ENCODE results near the gene LRP1B.

Gene LRP1B

DNA sequence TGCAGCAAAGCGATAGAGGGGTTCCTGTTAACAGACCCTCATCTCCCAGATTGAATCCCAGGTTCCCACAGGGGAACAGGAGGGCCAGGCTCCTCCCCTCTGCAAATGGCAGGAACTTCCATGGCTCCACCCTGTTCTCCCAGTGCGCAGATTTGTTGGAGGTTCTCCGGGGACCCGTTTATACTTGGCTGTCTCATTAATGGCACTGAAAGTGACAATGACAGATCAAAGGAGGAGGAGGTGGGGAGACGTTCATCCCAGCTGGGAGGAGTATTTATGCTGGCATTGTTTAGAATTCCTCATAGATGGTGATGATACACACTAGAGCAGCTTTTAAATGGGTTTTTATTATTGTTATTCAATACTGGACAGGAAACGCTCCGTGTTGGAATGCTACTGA lies 186.9 kb downstream of the LRP1B start:
- no peak for DNase-seq

DNA sequence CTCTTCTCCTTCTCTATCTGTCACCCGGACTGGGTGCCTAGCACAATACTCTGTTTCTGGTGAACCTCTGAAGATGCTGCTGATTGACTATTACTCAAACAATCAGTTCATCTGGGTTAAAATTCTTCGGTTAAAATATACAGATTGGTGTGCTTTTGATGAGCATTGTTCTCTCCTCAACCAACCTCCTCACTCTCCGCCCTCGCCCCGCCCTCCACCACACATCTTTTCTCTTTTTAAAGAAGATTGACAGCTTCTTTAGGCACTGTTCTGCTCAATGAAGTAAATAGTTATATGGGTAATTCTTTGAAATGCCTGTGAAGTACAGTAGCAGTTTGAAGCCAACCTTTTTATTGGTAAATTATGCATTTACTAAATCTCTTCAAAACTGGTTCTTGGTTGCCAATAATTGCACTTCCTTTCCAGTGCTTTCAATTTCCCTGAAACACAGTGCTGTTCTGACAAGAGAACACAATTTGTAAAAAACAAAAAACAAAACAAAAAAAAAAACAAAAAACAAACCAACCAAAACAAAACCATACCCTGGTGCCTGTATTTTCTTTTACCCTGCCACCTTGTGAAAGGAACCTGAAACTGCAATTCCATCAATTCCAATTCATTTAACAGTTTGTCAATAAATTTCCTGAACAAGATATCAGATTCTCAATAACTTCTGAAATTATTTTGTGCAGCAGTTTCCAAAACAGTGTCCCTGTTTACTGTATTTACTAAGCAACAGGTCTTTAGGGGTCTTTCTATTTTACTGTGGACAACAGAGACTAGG lies 188.6 kb downstream of the LRP1B start:
- no peak for DNase-seq

DNA sequence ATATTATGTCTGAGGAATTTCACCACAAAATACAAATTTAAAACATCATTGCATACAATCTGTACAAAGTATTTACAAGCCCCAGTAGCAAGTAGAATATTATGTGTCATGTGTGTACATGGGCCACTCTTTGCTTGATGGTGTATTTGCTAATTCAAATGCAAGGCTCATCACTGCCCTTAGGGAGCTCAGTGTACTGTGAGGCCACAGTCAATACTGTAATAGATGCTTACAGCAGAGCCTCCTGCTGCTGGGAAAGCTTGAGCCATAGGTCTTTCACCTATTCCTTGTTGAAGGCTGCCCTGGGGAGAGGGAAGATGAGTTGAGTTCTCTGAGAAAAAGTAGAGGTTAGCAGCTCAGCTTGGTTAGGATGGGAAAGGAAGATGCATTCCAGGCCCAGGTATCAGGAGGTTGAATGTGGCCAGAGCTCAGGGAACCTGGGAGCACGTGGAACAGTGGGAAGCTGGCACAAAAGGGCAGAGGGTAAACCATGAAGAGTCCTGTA lies 189.6 kb downstream of the LRP1B start:
- peak; percentile 50 for DNase-seq

DNA sequence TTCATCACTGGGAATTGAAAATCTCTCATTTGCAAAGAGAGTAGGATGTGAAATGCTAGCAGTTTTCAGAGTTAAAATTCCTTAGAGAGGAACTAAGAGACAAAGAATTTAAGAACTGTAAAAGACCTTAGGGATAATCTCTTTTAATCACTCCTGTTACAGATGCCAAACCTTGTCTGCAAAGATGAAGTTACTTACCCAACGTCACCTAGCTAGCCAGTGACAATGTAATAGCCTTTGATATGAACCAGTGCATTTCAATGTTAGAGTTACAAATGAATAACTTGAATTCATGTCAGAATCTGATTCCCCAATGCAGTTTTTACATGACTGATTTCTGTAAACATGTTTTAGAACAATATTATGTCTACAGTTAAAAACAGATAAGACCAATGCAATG lies 190.1 kb downstream of the LRP1B start:
- no peak for DNase-seq

DNA sequence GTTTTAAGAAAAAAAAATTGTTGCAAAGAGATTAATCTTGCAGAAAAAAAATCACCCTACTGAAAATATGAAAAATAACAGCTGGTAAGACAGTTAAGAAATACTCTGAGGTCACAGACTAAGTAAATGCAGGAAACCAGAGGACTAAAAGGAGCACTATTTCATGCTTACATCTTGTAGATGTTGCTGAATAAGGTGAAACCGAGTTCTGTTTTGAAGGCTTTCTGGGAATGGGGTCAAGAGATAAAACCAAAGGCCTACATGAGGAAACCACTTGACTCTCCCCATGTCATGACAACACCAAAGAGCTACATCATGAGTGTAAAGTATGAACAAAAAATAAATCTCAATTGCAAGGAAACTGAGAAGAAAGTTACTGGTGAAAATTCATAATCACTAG lies 197.6 kb downstream of the LRP1B start:
- DNase-seq = no peak

DNA sequence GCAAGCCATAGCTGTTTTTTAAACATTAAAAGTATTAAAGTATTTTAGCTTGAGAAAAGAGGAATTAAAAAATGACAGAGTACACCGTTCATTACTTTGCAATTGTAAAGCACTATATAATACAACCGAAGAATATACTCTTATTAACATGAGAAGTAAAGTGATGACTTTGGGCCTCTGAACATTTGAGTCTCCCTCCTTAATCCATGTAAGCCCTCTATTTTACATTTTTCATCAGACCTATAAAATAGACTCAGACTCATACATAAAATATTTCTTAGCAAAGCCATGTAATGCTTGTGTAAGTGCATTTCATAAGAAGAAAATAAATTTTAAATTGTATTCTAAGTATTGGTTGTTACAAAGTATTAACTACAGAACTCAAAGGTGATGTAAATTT lies 198.6 kb downstream of the LRP1B start:
- no peak for DNase-seq

DNA sequence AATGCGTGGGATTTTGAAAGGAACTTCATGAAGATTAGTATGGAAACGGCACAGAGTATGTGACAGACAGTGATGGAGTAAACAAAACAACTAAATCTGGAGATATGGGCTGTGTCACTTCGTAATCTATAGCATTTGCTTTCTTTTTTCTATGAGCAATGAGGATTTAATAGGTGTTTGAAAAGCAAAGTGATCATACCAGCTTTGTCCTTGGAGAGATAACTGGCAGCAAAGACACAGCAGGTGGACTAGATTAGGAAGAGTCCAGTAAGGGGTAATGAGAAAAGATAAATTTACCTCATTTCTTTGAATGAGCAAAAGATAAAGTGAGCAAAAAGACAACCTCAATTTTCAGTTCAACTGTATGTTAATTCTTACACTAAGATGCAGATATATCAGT lies 199.0 kb downstream of the LRP1B start:
- no peak for DNase-seq

DNA sequence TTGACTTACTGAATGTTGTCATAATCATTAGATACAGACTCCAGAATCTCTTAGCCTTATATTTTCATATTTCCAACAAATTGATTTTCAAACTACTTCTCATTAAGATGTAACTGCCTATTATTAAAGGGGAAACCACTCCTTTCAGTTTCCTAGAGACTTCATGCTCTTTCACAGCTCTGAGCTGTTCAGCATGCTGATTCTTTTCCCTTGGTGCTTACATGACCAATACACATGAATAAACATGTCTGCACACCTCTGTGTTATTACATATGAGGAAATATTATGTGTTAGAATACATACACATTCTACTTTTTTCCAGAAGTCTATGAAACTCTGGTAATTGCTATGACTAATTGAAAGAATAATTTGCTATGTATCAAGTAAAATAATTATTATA lies 200.0 kb downstream of the LRP1B start:
- no peak for DNase-seq

DNA sequence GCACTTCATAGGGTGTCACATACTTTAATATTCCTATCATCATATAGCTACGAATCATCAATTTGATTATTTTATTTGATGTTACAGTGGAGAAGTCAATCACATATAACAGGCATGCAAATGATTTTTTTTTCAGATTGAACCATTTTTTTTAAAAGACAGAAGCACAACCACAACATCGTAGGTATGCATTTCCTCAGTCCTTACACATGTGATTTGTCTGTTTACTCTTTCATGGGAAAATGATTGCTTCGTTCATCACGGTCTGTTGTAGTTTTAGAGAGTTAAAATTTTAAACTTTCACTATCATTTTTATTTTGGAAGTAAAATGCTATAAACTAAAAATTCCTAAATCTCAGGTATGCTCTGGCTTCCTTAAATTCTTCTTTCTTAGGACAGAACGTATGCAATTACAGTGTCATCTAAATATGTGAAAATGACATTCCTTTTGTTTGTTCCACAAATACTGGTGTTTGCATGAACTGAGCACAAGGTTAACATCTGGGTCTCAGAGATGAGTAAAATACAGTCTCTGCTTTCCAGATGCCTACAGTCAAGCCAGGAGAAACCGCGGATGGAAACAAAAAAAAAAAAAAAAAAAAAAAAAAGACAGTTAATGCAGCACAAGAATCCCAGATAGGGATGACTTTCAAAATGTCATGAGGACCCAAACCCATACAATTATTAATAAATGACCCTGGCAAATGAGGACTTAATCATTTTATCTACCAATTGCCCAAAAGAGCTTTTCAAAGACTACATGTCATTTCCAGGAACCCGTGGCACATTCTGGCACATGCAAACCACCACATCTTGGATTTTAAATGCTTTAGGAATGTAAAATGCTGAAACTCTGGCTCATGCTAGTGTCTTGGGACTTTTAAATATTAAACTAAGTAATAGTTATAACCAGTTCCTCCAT lies 201.2 kb downstream of the LRP1B start:
- DNase-seq = no peak

DNA sequence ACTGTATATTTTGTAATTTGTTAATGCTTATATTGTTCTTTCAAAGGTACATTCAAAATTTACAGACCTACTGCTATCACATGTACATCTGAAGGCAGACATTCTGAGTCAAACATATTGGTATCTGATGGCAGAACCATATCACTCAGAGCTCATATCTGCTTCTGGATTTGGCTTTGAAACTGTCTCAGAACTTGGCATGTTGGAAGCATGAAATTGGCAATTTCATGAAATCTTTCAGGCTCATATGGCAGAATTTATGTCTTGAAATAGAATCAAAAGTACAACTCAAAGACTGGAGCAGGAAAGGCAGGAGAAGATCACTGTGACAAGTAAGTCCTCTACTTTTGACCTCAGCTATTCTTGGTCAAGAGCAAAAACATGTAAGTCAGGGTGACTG lies 202.3 kb downstream of the LRP1B start:
- DNase-seq = no peak

DNA sequence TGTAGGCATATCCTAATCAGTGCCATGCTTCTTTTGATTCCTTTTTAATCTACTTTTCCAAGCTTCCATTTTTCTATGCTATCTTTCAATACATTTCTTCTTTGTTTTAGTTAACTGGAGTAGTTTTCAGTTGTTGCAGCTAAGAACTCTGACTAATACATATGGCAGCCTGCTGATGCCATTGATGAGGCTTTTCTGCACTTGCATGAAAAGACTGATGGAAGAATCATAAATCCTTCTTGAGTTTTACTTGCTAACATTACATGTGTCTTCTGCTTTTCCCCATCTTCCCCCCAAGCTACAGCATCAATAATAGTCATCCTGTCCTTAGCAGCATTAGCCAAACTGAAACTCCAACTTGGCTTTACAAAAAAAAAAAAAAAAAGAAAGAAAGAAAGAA lies 203.3 kb downstream of the LRP1B start:
- no peak for DNase-seq

DNA sequence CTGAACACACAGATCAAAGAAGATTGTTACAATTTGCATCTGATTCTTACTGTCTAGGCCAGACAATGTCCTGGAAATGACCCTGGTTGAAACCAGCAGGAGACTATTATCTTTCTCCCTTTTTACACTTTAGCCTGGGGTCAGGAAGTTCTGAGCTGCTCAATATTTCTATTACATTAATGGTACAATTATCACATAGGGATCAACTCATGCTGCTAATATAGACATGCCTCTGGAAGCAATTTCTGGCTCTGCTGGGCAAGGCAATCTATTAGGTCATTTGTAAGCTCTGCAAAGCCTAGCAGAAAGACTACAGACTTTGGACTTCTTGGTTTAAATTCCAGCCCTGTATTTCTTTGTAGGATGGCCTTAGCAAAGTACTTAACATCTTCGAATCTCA lies 205.3 kb downstream of the LRP1B start:
- no peak for DNase-seq

DNA sequence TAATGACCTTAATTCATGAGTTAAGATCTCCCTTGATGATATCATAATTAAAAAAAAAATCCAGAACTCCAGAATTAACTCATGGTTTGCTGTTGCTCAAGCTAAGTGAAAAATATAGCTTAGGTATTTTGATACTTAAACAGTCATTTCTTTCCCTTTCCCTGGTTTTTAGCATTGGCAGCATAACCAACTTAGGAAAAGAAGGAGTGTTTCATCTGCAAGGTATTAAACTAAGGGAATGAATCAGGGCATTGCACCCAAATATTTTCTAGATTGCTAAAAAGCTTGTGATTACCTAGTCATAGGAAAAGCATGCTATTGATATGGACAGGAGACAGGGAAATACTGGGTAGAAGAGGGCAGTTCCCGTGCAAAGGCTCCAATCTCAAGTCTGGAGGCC lies 207.2 kb downstream of the LRP1B start:
- DNase-seq = no peak

DNA sequence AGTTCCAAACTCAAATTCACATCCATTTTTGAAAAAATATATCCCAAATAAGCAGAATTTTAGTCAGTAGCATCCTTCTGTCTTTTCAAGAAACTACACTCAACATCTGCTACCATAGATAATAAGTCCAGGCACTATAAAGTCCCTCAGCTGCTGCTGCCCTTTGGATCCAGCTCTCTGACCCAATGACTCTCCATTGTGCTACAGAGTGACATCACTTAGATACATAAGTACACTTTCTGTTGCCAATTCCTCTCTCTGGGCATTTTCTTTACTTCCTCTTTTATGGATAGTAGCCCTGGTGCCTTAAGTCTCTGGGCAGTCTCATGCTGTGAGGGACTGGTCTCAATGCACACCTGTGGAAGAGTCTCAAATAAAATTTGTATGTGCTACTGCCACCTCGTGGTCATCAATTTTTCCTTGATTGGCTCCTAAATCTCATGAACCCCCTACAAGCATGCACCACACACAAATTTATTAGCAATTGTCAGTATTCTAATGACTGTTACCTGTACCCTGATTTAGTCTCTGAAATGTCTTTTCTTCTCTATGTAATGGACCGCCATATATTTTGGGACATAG lies 219.2 kb downstream of the LRP1B start:
- peak; percentile 58 for DNase-seq

DNA sequence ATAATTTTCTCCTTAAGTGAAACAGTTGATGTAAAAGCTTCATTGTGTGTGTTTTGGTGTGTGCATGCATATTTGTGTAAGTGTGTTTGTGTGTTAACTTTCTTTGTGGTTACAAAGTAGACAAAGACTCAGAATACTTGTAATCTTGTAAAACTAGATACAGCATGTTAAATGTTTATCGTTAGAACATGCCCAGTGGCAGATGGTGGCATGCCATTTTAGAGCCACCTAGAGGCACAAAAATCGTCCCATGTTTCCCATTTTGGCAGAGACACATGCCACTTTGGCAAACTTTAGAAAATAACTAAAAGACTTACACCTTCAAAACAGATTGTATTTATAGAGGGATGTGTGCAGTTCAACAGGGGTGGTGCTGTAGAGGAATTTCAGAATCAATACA lies 224.1 kb downstream of the LRP1B start:
- no peak for DNase-seq

DNA sequence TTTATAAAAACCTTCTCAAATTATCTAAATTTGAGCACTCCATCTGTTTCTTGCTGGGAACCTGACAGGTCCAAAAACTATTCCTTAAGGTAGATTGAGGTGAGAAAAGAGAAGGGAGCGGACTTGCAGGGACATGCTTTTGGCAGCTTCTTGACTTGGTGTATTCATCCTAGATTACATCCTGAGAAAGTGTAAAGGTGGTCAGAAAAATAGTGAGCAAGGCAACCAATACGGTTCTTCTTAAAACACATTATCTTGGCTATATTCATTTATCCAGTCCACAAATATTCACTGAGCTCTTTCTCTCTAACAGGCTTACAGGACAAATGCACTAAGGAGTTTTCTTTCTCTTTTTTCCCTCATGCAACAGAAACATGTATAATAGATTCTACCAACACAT lies 230.0 kb downstream of the LRP1B start:
- DNase-seq = no peak

DNA sequence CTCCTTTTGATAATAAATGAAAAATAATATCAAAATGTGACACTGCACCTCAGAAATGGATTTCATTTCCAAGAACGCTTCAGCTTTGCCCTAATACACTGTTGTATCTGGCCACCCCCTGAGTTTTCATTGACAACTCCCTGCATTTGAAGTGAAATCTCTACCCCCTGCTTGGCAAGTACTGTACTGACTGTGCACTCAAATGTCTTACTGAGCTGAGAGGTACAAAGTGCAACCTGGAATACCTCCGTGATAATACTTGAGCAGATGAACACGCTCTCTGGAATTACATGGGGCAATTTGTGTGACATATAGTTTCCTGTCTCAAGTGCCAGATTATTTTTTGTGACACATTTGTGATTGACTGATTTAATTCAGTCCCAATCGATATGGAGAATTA lies 231.1 kb downstream of the LRP1B start:
- DNase-seq = no peak

DNA sequence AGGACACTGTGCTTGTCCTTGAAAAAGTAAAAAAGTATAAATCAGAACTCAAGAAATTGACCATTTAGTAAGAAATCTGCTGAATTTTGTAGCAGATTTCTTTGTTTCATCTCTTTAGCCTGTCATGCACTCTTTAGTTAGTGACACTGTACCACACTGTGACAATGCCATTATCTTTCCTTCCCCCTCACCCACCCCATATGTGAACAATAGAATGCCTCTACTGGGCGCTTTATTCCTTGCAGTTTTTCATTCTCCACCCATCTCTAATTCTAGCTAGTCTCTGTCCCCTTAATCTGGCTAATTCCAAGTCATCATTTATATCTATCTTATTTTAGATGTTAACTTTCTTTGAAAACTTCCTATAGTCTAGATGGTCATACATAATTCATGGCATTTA lies 241.0 kb downstream of the LRP1B start:
- no peak for DNase-seq

DNA sequence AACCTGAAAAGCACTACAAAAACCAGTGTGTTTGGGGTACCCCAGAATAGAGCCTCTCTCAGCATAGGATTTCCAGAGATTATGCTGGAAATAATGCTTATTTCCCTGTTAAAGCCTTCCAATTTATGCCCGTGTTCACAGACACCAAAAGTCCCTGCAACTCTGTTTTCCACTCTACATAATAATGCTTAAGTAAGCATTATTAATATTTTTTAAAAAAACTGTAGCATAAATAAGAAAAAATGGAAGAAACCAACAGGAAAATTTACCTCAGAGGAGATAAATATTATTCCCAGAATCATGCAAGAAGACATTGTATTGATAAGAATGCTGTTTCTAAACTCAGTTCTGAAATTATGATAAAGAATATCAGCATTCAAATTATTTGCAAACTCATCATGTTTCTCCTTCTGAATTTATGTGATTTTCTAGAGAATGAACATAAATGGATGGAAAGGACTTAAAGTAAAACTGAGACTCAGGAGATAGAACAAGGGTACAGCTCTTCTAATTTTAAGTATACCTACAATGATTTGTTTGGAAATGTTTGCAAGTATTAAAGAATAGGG lies 241.7 kb downstream of the LRP1B start:
- no peak for DNase-seq

DNA sequence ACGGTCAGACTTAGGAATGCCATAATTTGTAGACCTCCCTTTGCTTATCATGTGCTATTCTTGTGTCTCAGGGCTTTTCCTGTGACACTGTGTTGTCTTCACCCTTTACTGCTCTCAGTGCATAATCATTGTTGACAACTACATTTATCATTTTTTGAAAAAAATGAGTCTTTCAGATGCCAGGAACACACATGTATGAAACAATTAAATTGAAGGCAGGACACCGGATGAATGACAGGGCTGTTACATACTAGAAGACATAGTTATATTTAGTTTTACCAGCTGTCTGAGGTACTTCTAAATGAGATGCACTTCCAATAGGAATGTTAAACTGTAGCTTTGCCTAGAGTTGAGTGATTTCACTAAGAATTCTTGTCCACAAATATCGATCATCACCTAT lies 243.5 kb downstream of the LRP1B start:
- no peak for DNase-seq

DNA sequence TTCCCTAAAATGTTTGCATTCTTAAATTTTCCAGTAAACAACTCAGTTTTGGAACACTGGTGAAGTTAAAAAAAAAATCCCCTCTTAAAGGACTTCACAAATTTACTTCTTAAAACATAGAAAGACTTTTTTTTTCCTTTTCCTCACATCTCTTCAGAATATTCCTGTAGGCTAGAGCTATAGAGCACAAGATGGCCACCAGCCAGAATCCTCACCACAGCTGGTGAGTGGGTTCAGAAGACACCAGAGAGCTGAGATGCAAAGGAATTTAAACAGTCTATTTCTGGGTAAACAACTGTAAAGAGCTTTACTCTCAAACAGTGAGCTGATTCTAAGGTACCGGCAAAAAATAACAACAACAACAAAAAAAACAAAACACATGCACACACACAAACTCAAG lies 252.8 kb downstream of the LRP1B start:
- no peak for DNase-seq

DNA sequence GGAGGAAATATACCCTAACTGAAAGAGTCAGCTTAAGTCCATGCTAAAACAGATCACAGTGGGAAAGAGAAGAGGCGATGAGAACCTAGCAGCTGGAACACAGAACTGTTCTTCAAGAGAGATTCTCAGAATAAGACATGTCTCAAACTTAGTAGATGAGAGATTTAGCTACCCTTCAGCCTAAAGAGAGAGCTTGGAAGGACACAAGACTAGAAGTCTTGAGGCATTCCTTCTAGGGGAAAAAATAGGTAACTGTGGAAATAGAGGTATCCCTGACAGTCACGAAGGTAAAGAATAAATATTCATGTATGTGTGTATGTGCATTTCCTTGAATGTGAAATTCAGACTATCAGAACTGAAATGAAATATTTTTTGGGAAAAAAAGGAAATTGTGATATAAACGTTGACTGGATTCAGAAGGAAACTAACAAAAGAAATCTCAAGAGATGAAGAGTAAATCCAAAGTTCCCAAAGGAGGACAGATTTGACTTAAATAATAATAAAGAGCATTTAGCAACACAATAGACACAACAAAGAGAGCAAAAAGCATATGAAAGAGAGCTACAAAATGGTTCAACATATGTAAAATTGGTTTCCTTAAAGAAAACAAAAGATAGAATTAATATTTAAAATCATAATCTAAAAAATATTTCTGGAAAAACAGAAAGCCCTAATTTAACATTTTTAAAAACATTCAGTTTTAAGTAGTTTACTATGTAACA lies 258.7 kb downstream of the LRP1B start:
- no peak for DNase-seq

DNA sequence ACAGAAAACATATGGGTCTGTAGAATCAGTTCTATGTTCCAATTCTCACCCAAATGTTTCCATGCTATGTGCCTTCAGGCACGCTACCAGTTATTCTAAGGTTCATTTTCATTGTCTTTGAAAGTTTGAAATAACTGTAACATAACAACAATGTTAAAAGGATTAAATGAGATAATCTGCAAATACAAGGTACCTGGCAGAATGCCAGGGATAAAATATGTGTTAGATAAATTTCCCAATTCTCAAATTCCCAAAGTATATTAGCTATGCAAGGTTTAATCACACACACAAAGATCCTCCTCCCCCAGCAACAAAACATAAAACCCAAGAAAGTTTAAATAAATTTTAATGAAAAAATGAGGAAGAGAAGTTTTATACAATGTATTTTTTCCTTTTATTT lies 261.2 kb downstream of the LRP1B start:
- no peak for DNase-seq
